NCI-H69 (cell line): ENCODE measurements around the gene DCAKD.
A peak's percentile ranks its signal among the peaks of the same experiment; 100 is the strongest.
"Not testable (repeated sequence)": the region's sequence is repeated elsewhere in the genome, so short reads cannot be mapped to it uniquely, and the experiment has no call there.

ENCODE experiments used
- DNase-seq: peaks from one replicate; lab custom pipeline; 2025; lab: John Stamatoyannopoulos, UW

Gene DCAKD

DNA sequence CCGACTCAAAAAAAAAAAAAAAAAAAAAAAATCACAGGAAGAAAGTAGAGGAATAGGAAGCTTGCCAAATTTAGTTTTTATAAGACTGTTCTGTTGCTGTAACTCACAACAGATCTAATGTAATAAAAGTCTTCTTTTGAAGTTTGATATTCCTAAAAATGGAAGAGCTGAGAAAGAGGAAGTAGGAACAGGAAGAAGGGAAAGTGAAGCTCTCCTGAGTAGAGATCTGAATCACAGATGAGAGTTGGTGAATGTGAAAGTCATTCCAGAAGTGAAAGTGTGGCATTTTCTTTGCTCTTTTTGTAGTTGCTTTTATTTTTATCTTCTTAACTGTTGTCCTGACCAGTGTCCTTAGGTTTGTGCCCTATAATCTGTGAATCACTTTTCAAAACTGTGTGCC is 11.8 kb upstream of the DCAKD start:
- DNase-seq: no peak

GRCh38 chr17:45061606-45062205 is 10.3 kb upstream of the DCAKD start:
- DNase-seq: no peak

DNA sequence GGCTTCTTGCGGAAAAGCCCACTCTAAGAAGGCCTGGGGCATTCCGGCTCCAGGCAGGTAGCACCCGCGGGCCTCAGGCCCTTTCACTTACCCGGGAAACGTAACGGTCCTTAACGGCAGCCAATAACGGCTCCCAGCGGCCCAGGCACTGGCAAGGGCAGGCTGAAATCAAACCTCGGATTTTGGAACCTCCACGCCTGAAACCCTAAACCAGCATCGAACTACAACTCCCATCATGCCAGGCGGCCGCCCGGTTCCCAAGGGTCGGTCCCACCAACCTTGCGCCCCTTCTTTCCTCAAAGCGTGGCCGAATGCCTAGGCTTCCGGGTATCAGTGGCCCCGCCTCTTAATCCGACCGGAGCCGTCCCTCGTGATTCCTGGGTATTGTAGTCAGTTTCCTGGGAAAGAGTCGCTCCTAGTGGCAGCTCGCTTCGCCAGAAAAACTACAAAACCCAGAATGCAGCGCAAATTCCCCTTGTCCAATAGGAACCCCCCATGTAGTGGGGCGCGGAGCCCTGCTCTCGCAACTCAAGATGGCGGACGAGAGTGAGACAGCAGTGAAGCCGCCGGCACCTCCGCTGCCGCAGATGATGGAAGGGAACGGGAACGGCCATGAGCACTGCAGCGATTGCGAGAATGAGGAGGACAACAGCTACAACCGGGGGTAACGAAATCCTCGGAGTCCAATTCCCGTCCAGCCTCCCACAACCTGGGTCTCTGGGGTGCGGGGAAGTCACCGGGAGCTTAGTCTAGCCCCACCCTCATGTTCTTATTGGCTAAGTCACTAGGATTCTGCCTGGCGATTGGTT is 9.6 kb upstream of the DCAKD start, which contains the start of gene NMT1:
TSS of gene NMT1 (plus strand) at position 521 of the 809 bp plus-strand sequence. CDS start at position 534, 13 bp downstream.
- peak; percentile 100 for DNase-seq

DNA sequence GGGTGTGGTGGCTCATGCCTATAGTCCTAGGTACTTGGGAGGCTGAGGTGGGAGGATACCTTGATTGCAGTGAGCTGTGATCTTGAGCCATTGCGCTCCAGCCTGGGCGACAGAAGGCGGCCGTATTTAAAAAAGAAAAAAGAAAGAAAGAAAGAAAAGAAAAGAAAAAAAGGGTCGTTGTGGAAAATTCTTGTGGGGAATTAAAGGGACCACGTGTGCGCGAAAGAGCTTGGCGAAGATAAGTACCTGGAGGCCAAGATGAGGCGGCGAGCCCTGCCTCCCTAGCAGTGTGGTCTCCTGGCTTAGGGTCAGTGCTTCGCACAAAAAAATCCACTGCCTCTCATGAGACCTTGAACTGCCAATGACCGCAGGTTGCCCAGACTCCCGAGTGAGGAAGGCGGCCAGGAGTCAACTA is 9.0 kb upstream of the DCAKD start:
- no peak for DNase-seq

- peak; percentile 72 for DNase-seq
Measured at GRCh38 chr17:45052052-45052772, 780 bp upstream of the DCAKD start.

DNA sequence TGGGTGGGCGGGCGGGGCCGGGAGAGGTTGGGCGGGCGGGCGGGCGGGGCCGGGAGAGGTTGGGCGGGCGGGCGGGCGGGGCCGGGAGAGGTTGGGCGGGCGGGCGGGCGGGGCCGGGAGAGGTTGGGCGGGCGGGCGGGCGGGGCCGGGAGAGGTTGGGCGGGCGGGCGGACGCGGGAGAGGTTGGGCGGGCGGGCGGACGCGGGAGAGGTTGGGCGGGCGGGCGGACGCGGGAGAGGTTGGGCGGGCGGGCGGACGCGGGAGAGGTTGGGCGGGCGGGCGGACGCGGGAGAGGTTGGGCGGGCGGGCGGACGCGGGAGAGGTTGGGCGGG is 254 bp upstream of the DCAKD start:
- DNase-seq: not testable (repeated sequence)

- peak; percentile 70 for DNase-seq
Measured at GRCh38 chr17:45050481-45051059, 862 bp downstream of the DCAKD start.

- no peak for DNase-seq
Measured at GRCh38 chr17:45048795-45049563, 2.5 kb downstream of the DCAKD start.

GRCh38 chr17:45046537-45047125 is 4.8 kb downstream of the DCAKD start:
- DNase-seq: peak; percentile 35

DNA sequence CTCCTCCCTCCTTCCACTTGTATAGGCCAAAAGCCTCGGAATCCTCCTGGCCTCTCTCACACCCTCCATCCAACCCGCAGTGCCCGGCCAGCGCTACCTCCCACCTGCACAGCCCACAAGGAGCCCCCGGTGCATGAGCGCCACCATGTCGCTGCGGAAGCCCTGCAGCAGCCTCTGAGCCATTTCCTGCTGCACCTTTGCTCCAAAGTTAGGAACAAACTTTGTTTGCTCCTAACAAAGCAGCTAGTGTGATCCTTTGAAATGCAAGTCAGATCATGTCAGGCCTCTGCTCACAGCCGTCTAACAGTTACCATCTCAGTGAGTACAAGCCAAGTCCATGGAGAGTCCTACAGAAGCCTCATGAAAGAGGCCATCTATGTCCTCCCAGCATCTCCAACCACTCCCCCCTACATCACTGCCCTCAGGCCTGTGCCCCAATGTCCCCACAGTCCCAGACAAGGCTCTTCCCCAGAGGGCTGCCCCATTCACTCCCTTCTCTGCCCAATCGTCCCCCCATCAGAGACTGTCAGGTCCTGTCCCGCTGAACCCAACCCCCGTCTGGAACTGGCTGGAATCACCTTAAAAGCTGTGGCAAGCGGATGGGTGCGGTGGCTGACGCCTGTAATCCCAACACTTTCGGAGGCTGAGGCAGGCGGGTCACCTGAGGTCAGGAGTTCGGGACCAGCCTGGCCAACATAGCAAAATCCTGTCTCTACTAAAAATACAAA is 7.5 kb downstream of the DCAKD start:
- no peak for DNase-seq

DNA sequence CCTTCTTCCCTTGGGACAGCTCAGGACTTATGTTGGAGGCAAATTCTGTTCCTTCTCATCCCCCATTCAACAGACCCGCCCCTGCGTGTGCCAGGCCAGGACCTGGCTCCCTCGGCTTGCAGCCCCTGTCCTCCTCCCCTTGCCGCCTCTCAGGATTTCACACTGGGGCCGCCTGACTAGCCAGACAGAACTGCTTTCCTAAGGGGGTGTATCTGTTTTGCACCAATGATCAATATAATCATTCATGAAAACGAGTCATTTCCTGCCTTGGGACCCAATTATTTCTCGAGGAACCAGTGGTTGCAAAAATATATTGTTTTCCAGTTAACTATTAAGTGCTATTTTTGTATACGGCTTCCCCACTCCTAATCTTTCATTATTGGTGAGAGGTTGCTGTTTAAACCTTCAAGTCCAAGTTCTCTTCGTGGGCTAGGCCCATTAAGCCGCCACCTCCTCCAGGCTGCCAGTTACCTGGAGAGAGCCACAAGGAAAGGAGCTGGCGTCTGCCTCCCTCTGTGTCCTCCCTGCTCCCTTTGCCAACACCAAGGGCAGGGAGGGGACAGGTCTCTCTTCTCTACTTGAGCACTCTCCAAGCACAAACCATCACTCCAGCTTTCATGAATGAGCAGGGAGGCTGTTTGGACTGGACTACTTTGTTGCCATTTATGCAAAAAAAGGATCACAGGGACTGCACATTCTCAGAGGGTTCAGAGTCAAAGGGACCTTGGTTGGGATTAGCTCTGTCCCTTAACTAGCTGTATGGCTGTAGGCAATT is 8.9 kb downstream of the DCAKD start:
- DNase-seq: no peak

GRCh38 chr17:45040459-45040858 is 11.0 kb downstream of the DCAKD start:
- peak; percentile 28 for DNase-seq

DNA sequence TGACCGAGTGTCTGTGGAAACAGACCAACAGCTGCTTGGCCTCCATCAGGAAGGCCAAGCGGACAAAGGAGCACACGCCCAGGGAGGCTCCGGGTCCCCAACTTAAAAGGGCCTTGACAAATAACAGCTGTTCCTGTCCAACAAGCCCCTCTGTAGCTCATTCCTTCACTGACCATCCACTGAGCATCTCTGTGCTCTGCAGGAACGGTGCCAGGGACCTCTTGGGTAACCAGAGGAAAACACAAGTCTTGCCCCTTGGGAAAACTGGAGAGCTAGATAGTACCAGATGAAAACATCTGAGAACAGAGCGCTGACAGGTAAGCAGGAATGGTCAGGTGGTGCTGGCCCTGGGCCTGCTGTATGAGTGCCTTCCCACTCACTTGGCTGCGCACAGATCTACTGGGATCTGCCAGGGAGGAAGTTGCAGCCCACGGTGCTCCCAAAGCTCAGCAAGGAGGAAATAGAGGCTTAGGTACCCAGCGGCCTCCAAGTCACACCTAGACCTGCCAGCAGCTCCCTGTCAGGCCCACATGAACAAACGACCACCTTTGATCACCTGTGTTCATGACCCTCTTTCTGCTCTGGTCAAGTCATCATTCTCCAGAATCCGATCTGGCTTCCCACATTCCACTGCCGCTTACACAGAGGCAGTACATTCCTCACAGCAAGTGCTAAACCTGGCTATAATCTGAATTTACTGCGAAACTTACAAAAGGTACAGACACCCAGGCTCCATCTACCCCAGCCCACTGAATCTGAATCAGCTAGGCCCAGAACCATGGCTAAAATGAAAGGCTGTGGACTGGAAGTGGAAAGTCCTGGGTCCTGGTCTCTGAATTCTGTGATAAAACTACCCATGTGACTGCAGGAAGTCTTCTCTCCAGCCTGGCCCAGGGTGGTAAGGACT is 12.5 kb downstream of the DCAKD start:
- peak; percentile 27 for DNase-seq

GRCh38 chr17:45036691-45037090 is 14.7 kb downstream of the DCAKD start:
- peak; percentile 26 for DNase-seq

GRCh38 chr17:45035848-45036247 is 15.6 kb downstream of the DCAKD start:
- DNase-seq: no peak

DNA sequence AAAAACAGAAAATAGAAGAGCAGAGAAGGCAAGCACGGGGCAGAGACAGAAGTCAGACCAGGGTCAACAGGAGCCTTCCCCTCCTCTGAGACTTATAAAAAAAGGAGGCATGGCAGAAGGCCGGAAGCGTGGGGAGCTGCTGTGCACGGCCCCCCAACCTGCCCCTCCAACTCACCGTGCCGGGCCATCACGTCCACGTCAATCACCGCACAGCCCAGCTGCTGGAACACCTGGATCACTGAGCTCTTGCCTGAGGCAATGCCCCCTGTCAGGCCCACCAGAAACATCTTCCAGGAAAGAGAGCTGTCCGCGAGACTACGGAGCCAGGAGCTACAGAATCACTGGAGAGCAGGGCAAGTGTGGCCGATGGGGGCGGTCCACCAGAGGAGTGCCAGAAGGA is 16.8 kb downstream of the DCAKD start:
- no peak for DNase-seq

DNA sequence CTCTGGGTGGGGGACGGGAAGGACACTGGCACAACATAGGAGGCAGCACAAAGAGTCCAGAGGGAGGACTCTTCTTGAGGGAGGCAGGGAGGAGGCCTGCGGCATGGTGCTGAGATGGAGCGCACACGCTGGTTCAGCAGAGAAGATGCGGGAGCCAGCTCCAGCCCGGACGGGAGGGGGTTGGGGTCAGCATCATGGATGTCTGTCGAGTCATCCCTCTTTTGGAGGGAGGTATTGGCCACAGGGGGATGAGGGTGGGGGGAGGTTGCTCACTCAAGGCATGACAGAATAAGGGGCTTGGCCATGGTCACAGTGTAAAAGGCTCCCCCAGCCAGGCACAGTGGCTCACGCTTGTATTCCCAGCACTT is 19.3 kb downstream of the DCAKD start:
- DNase-seq: no peak

DNA sequence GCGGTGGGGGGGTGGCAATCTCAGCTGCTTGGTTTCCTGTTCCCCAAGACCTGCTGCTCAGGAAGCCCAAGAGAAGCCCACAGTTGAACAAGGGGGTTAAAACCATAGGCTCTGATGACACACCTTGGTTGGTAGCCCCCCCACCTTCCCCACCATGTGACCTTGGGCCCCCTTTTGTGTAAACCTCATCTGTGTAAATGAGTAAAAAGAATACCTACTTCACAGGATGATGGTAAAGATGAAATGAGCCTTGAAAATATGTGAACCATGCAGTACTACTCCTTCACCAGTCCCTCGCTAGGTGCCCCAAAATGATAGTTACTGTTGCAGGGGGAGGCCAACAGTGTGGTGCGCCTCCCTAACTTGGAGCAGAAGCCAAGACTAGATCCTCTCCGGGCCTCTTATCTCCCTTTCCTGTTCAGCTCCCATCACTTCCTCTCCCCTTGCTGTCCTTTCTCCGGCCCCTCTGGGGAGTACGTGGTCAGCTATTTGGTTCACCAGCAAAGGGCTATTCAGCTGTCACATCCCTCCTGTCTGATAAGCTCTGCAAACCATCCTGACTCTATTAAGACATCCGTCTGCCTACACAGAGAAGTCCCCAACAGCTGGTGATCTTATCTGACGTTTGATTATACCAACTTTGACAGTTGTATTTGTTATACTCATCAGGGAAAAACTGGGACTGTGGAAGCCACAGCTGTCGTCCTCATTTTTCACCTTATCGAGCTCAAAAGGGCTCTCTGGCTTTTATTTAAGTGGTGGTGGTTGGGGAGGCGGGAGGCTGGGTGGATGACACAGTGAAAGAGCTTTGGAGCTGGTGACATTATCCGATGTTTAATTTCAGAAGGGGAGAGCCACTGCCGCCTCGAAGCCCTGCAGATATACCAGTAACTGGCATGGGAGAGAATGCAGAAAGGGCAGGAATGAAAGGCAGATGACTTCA is 19.9 kb downstream of the DCAKD start:
- DNase-seq: no peak
